Adrenal gland (tissue), 12 donors: ENCODE results near the gene ZNF724. TPM values are rescaled to one million over a fixed set of nuclear protein-coding genes. Genes with fewer than 3 reads are reported as not detected.

Source experiments
- DNase-seq, 7 donors: peaks; one replicate each; pipeline ENCODE4 v3.0.0-alpha.2; 2019 to 2020
- H3K27ac ChIP-seq, 5 donors: fragments of 200-600 bp; sonication (generic) in 4 of 5; 1 replicate in 3 of 5; 2 replicates in 2 of 5; pipeline versions ENCODE4 v1.5.1 to v1.8.0; 2016 to 2020; ENCODE audit warnings: mild to moderate bottlenecking in 1 of 5
- H3K27me3 ChIP-seq: fragments of 200-600 bp; 2 replicates; pipeline ENCODE4 v1.8.0; 2021
- H3K36me3 ChIP-seq, 2 donors: fragments of 200-600 bp; replicated peaks in 1 of 2; 1 replicate in 1 of 2; 2 replicates in 1 of 2; pipeline versions ENCODE4 v1.5.1 to v1.8.0; 2018 to 2022
- H3K4me1 ChIP-seq, 2 donors: fragments of 200-600 bp; replicated peaks in 1 of 2; 1 replicate in 1 of 2; 2 replicates in 1 of 2; pipeline versions ENCODE4 v1.5.1 to v1.8.0; 2018 to 2021
- H3K4me3 ChIP-seq, 4 donors: fragments of 200-600 bp; sonication (generic) in 3 of 4; one replicate each; pipeline ENCODE4 v1.5.1; 2016 to 2018
- H3K9me3 ChIP-seq, 3 donors: fragments of 200-600 bp; sonication (generic) in 1 of 3; replicated peaks in 1 of 3; 1 replicate in 2 of 3; 2 replicates in 1 of 3; pipeline versions ENCODE4 v1.5.1 to v1.8.0; 2016 to 2021
- POLR2A ChIP-seq, 2 donors: fragments of 450-650 bp; IDR thresholded peaks; one replicate each; pipeline ENCODE4 v1.6.1; 2017; ENCODE audit warnings: antibody characterized with exemption in 2 of 2, mild to moderate bottlenecking in 2 of 2, moderate library complexity in 1 of 2
- WGBS, 4 donors: extraction: QIAGEN DNeasy Blood & Tissue Kit in 2 of 4; methylation state at CpG; one replicate each; pipeline versions ENCODE4 v1.1.5 to v1.1.7; 2013 to 2017; 5-methylcytosine and 5-hydroxymethylcytosine counted together
- intact Hi-C, 2 donors: fragments of 100-400 bp; cut with DNase I; formaldehyde crosslinking; loops; one replicate each; pipeline versions ENCODE4 v1.14.1 to v1.15.0; 2022 to 2023
- polyA plus RNA-seq, 3 donors: library from polyadenylated mRNA; stranded (reverse); fragments of 200-250 nt in 2 of 3; fragments of 350-450 nt in 1 of 3; fragmentation: Illumina TruSeq in 1 of 3; extraction: RNeasy Lipid Tissue Mini Kit (QIAGEN cat#74804) in 1 of 3; gene quantifications; one replicate each; pipeline ENCODE4 v1.2.3, GENCODE V29; 2013 to 2014
- total RNA-seq, 9 donors: library from RNA; depleted of rRNA in 4 of 9; stranded (reverse); fragments of >200 nt in 4 of 9; fragments of 120-200 nt in 1 of 9; fragmentation: NEBNext Ultra II Directional in 1 of 9; extraction: Animal tissue kit (Norgen Biotek cat#: 25700) in 1 of 9; gene quantifications; one replicate each; pipeline versions ENCODE4 v1.1.0 to v1.2.4, GENCODE V29; 2013 to 2023
- TF ChIP-seq, protein P1 (sequence below), 6 experiments: fragments of 450-650 bp in 4 of 6; fragments of 200-600 bp in 2 of 6; sonication (generic) in 1 of 6; IDR thresholded peaks; 1 replicate in 5 of 6; 2 replicates in 1 of 6; pipeline versions ENCODE4 v1.5.1 to v1.8.0; 2016 to 2021; ENCODE audit warnings: antibody characterized with exemption in 6 of 6, mild to moderate bottlenecking in 2 of 6, moderate library complexity in 1 of 6
- donor health status: healthy with polysubstance abuse.
- donor health status: Bipolar disorder and iron deficiency.
- donor health status: DM: yes; HTN: yes; CAD: no.
- donor health status: DM: no; HTN: no; CAD: no.
- donor health status: DM: no; HTN: no; CAD: no.
- donor health status: DM: yes; HTN: yes; CAD: no.

The ZNF724 gene
- total and polyA plus RNA-seq, 12 donors, result 0.07 to 8.3 (median 1.1) TPM

DNA sequence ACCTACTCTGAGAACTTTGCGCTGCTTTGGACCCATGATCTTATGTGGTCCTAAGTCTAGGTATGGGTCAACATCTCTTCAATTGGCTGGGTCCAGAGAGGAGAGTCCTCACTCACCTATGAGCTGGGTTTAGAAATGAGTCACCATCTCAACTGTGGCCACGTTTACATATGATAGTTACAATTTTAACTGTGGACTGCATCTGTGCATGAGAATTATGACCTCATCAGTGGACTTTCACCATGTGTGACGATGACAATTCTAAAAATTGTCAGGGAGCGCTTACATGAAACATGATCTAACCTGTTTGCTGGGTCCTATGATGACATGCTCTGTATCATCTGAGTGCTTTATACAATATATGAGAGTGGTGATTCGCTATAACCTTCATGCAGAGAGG lies 12.7 kb upstream of the ZNF724 start:
- intact Hi-C loops, result no loop called here
- no peaks in the 10 kb centered on the region for H3K4me1 ChIP-seq
- H3K36me3 ChIP-seq, result peaks cover 0 to 35% of the 10 kb centered on the region in 2 donors
- WGBS, 4 donors, result 89 to 95% (median 92%) methylated on average over 5 of the region's 5 CpGs
- H3K27me3 ChIP-seq, result no peaks in the 10 kb centered on the region
- H3K4me3 ChIP-seq, result no peak overlapping the region
- no peaks in the 10 kb centered on the region for H3K9me3 ChIP-seq
- no peak overlapping the region for H3K27ac ChIP-seq
- DNase-seq, result no peak
- TF ChIP-seq, protein P1, sequence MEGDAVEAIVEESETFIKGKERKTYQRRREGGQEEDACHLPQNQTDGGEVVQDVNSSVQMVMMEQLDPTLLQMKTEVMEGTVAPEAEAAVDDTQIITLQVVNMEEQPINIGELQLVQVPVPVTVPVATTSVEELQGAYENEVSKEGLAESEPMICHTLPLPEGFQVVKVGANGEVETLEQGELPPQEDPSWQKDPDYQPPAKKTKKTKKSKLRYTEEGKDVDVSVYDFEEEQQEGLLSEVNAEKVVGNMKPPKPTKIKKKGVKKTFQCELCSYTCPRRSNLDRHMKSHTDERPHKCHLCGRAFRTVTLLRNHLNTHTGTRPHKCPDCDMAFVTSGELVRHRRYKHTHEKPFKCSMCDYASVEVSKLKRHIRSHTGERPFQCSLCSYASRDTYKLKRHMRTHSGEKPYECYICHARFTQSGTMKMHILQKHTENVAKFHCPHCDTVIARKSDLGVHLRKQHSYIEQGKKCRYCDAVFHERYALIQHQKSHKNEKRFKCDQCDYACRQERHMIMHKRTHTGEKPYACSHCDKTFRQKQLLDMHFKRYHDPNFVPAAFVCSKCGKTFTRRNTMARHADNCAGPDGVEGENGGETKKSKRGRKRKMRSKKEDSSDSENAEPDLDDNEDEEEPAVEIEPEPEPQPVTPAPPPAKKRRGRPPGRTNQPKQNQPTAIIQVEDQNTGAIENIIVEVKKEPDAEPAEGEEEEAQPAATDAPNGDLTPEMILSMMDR (IDR thresholded peaks at IDR 0.05), result no peak
- TF ChIP-seq POLR2A (IDR thresholded peaks at IDR 0.05), result no peak

DNA sequence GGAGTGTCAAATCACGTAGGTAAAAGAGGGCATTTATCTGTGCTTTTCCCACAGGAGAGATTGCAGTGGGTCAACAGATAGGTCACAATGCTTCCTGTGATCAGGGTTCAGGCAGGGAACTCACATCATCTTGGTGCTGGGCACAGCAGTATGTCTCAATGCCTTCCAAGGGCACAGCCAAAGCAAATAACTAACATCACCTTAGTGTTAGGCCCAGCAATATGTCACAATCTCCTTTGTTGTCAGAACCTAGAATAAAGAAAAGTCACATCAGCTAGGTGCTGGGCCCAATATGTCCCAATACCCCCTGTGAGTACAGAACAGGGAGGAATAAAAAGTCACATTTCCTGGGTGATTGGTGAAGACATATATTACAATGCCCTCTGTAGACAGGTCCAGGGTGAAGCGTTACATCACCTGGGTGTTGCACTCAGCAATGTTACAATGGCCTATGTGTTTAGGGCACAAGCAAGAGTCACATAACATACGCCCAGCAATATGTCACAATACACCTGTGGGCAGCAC lies 11.4 kb upstream of the ZNF724 start:
- intact Hi-C loops, result no loop called here
- no peak for DNase-seq
- Histone ChIP-seq H3K27ac (no peak overlapping the region), H3K27me3 (no peaks in the 10 kb centered on the region), H3K4me1 (no peaks in the 10 kb centered on the region), H3K36me3 (peaks cover 0 to 21% of the 10 kb centered on the region in 2 donors), H3K9me3 (no peaks in the 10 kb centered on the region), H3K4me3 (no peak overlapping the region)
- TF ChIP-seq, protein P1 (IDR thresholded peaks at IDR 0.05), result no peak
- TF ChIP-seq POLR2A (IDR thresholded peaks at IDR 0.05), result no peak
- WGBS, 4 donors, result 88 to 92% (median 90%) methylated on average over 3 of the region's 3 CpGs

DNA sequence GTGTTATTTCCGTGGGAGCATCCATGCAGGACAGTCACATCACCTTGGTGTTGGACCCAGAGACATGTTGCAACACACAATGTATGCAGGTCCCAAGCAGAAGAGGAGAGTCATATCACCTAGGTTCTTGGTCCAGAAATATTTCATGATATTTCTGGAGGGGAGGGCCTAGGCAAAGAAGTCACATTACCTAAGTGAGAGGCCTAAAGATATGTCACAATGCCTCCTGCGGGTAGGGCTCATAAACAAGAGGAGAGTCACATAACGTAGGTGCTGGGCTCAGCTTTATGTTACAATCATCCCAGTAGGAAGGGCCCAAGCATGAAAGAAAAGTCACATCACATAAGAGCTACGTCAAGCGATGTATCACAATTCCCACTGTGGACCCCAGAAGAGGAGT lies 10.8 kb upstream of the ZNF724 start:
- Histone ChIP-seq H3K27ac (no peak overlapping the region), H3K27me3 (no peaks in the 10 kb centered on the region), H3K9me3 (no peaks in the 10 kb centered on the region), H3K36me3 (peaks cover 0 to 17% of the 10 kb centered on the region in 2 donors), H3K4me3 (no peak overlapping the region), H3K4me1 (no peaks in the 10 kb centered on the region)
- no peak for DNase-seq
- TF ChIP-seq, protein P1 (IDR thresholded peaks at IDR 0.05), result no peak
- WGBS, 4 donors, result 80 to 95% (median 87%) methylated on average over 5 of the region's 5 CpGs
- intact Hi-C loops, result no loop called here

DNA sequence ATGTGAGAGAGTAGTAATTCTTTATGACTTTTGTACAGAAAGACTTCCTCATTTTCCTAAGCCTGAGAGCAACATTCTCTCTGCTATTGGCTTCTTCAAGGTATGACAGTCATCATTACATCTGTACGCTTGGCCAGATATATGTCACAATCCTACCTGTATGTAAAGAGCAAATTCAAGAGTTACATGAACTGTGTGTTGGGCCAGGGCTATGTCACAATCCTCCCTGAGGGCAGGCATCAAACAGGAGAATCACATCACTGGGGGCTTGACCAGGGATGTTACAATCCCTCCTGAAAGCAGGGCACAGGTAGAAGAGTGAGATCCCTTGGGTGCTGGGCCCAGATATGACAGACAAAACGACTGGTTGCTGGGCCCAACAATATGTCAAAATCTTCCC lies 9.8 kb upstream of the ZNF724 start:
- WGBS, 4 donors, result 83 to 100% (median 95%) methylated on average over 2 of the region's 2 CpGs
- Histone ChIP-seq H3K27ac (no peak overlapping the region), H3K4me3 (no peak overlapping the region), H3K27me3 (no peaks in the 10 kb centered on the region), H3K9me3 (no peaks in the 10 kb centered on the region), H3K4me1 (no peaks in the 10 kb centered on the region), H3K36me3 (peaks cover 0 to 17% of the 10 kb centered on the region in 2 donors)
- no peak for TF ChIP-seq POLR2A (IDR thresholded peaks at IDR 0.05)
- TF ChIP-seq, protein P1 (IDR thresholded peaks at IDR 0.05), result no peak
- no peak for DNase-seq
- intact Hi-C loops, result no loop called here
